Activated naive CD8-positive, alpha-beta T cell treated with anti-CD3 and anti-CD28 coated beads, Interleukin-2, amount 50 U/mL, for 24 hours (primary cell): ENCODE results near the gene REV3L.
A peak's percentile ranks its signal among the peaks of the same experiment; 100 is the strongest.
"Not testable (repeated sequence)": the region's sequence is repeated elsewhere in the genome, so short reads cannot be mapped to it uniquely, and the experiment has no call there.

ENCODE experiments used
- ATAC-seq: fragments of 150-1000 bp; cut with Tn5 transposase; one replicate; pipeline ENCODE4 v1.10.0; 2021
- DNase-seq: peaks from one replicate; pipeline ENCODE4 v3.0.0; 2021
- H3K27ac Mint-ChIP-seq: one replicate; pipeline ENCODE4 v1.8.0; 2021; ENCODE audit warnings: mild to moderate bottlenecking, mixed read lengths
- H3K27me3 Mint-ChIP-seq: one replicate; pipeline ENCODE4 v1.8.0; 2021; ENCODE audit warnings: mixed read lengths
- H3K36me3 Mint-ChIP-seq: one replicate; pipeline ENCODE4 v1.8.0; 2021; ENCODE audit warnings: low read depth, mixed read lengths
- H3K4me1 Mint-ChIP-seq: one replicate; pipeline ENCODE4 v1.8.0; 2021; ENCODE audit warnings: mixed read lengths
- H3K4me3 Mint-ChIP-seq: one replicate; pipeline ENCODE4 v1.8.0; 2021; ENCODE audit warnings: mild to moderate bottlenecking, moderate library complexity, mixed read lengths
- H3K9me3 Mint-ChIP-seq: one replicate; pipeline ENCODE4 v1.8.0; 2021; ENCODE audit warnings: mixed read lengths

Gene REV3L

GRCh38 chr6:111322145-111322544 is 160.9 kb downstream of the REV3L start:
- DNase-seq = no peak
- Mint-ChIP-seq H3K27me3 (no peaks in the 10 kb centered on the region), H3K4me1 (no peaks in the 10 kb centered on the region), H3K4me3 (no peak overlapping the region), H3K9me3 (no peaks in the 10 kb centered on the region), H3K27ac (no peak overlapping the region), H3K36me3 (peaks cover 19% of the 10 kb centered on the region)
- ATAC-seq = no peak

GRCh38 chr6:111307950-111308349 is 175.1 kb downstream of the REV3L start:
- not testable (repeated sequence) for H3K27me3 Mint-ChIP-seq, H3K9me3 Mint-ChIP-seq, DNase-seq, H3K4me1 Mint-ChIP-seq, H3K4me3 Mint-ChIP-seq, H3K27ac Mint-ChIP-seq, ATAC-seq
- peaks cover 55% of the 10 kb centered on the region for H3K36me3 Mint-ChIP-seq

GRCh38 chr6:111307275-111307858 is 175.7 kb downstream of the REV3L start:
- H3K9me3 Mint-ChIP-seq = peaks cover 3% of the 10 kb centered on the region
- no peak overlapping the region for H3K27ac Mint-ChIP-seq
- DNase-seq (no peak), ATAC-seq (no peak)
- peaks cover 58% of the 10 kb centered on the region for H3K36me3 Mint-ChIP-seq
- no peak overlapping the region for H3K4me3 Mint-ChIP-seq
- peaks cover 6% of the 10 kb centered on the region for H3K4me1 Mint-ChIP-seq
- H3K27me3 Mint-ChIP-seq = no peaks in the 10 kb centered on the region

GRCh38 chr6:111306104-111306888 is 176.7 kb downstream of the REV3L start:
- Mint-ChIP-seq H3K27me3 (no peaks in the 10 kb centered on the region), H3K9me3 (peaks cover 3% of the 10 kb centered on the region), H3K4me1 (peaks cover 16% of the 10 kb centered on the region), H3K4me3 (no peak overlapping the region), H3K36me3 (peaks cover 63% of the 10 kb centered on the region), H3K27ac (no peak overlapping the region)
- ATAC-seq = no peak
- no peak for DNase-seq

GRCh38 chr6:111301946-111302345 is 181.1 kb downstream of the REV3L start:
- Mint-ChIP-seq H3K27ac (no peak overlapping the region), H3K4me1 (peaks cover 19% of the 10 kb centered on the region), H3K9me3 (peaks cover 3% of the 10 kb centered on the region), H3K36me3 (peaks cover 52% of the 10 kb centered on the region), H3K27me3 (no peaks in the 10 kb centered on the region), H3K4me3 (no peak overlapping the region)
- no peak for ATAC-seq
- DNase-seq = no peak

- H3K4me3 Mint-ChIP-seq, H3K27me3 Mint-ChIP-seq, H3K9me3 Mint-ChIP-seq, DNase-seq, H3K27ac Mint-ChIP-seq, ATAC-seq: not testable (repeated sequence)
- Mint-ChIP-seq H3K4me1 (peaks cover 19% of the 10 kb centered on the region), H3K36me3 (peaks cover 51% of the 10 kb centered on the region)
These were observed 181.8 kb downstream of the REV3L start for GRCh38 chr6:111300938-111301800.

- Mint-ChIP-seq H3K9me3 (no peaks in the 10 kb centered on the region), H3K27ac (no peak overlapping the region), H3K4me3 (no peak overlapping the region), H3K27me3 (no peaks in the 10 kb centered on the region), H3K36me3 (peaks cover 37% of the 10 kb centered on the region), H3K4me1 (peaks cover 24% of the 10 kb centered on the region)
- DNase-seq (no peak), ATAC-seq (no peak)
These were observed 185.2 kb downstream of the REV3L start for GRCh38 chr6:111297776-111298175.

- DNase-seq (no peak), ATAC-seq (no peak)
- no peak overlapping the region for H3K4me3 Mint-ChIP-seq
- no peaks in the 10 kb centered on the region for H3K27me3 Mint-ChIP-seq
- H3K4me1 Mint-ChIP-seq = peaks cover 26% of the 10 kb centered on the region
- no peaks in the 10 kb centered on the region for H3K9me3 Mint-ChIP-seq
- peaks cover 13% of the 10 kb centered on the region for H3K36me3 Mint-ChIP-seq
- no peak overlapping the region for H3K27ac Mint-ChIP-seq
These were observed 188.5 kb downstream of the REV3L start for GRCh38 chr6:111294374-111294967.

GRCh38 chr6:111291336-111292259 is 191.4 kb downstream of the REV3L start:
- Mint-ChIP-seq H3K4me3 (no peak overlapping the region), H3K27me3 (no peaks in the 10 kb centered on the region), H3K36me3 (peaks cover 7% of the 10 kb centered on the region), H3K9me3 (no peaks in the 10 kb centered on the region), H3K4me1 (peaks cover 30% of the 10 kb centered on the region), H3K27ac (peak overlapping the region; percentile 78)
- DNase-seq (no peak), ATAC-seq (peak; percentile 17)

- H3K36me3 Mint-ChIP-seq, H3K9me3 Mint-ChIP-seq, H3K27me3 Mint-ChIP-seq, H3K4me3 Mint-ChIP-seq: not testable (repeated sequence)
- Mint-ChIP-seq H3K27ac (peak overlapping the region; percentile 78), H3K4me1 (peaks cover 30% of the 10 kb centered on the region)
- DNase-seq (peak; percentile 26), ATAC-seq (peak; percentile 97)
These were observed 192.2 kb downstream of the REV3L start for GRCh38 chr6:111290689-111291335.

- not testable (repeated sequence) for H3K27me3 Mint-ChIP-seq, H3K4me3 Mint-ChIP-seq, H3K9me3 Mint-ChIP-seq, ATAC-seq, DNase-seq, H3K27ac Mint-ChIP-seq
- Mint-ChIP-seq H3K36me3 (peaks cover 33% of the 10 kb centered on the region), H3K4me1 (peaks cover 12% of the 10 kb centered on the region)
These were observed 198.7 kb downstream of the REV3L start for GRCh38 chr6:111284356-111284755.

- ATAC-seq = no peak
- no peak overlapping the region for H3K4me3 Mint-ChIP-seq
- DNase-seq = no peak
- peaks cover 9% of the 10 kb centered on the region for H3K4me1 Mint-ChIP-seq
- H3K27ac Mint-ChIP-seq = no peak overlapping the region
- H3K36me3 Mint-ChIP-seq = peaks cover 36% of the 10 kb centered on the region
- H3K27me3 Mint-ChIP-seq = no peaks in the 10 kb centered on the region
- H3K9me3 Mint-ChIP-seq = no peaks in the 10 kb centered on the region
These were observed 199.3 kb downstream of the REV3L start for GRCh38 chr6:111283707-111284106.

GRCh38 chr6:111282515-111282914 is 200.5 kb downstream of the REV3L start:
- Mint-ChIP-seq H3K4me3 (no peak overlapping the region), H3K4me1 (peaks cover 9% of the 10 kb centered on the region), H3K36me3 (peaks cover 48% of the 10 kb centered on the region), H3K27me3 (no peaks in the 10 kb centered on the region), H3K27ac (no peak overlapping the region), H3K9me3 (no peaks in the 10 kb centered on the region)
- no peak for ATAC-seq
- DNase-seq = no peak
